ENCODE measurements around the gene KDELR1.

The KDELR1 gene

DNA sequence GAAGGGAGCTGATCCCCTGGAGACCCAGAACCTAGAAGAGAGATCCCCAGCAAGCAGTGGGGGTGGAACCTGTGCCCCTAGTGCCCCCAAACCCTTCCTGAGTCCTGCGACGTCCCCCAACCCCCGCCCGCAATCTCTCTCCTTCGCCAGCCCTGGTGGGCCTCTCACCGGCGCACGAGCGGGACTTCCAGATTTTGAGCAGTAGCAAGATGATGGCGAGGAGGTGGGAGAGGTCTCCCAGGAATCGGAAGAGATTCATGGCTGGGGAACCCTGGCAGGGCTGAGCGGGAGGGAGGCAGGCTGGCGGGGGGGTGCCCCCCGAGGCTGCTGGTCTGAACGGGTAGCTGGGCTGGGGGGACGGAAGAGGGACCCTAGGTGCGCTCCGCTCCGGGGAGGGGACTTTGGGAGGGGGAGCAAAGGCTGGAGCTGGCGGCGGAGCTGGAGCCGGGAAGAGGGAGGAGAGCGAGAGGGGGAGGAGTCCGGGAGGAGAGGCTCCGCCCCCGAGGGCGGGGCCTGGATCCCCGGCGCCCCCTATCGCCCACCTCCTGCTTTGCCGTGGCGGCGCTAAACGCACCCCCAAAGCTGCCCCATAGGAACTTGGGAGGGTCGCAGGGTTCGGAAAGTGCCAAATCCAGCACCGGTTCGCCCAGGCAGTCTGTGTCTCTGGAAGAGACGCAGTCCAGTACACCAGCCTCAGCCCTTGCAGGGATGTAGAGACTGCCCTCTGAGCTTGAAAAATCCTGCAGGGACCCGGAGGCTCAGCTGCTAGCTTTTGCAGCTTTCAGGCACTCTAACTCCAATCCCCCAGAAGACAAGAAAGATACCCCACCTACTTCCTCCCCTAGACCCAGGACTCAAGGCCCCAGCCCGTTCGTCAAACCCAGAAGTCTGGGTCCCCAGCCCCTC is at the start of gene KDELR1:
KDELR1 (minus strand) TSS at position 452 of the 906 bp plus-strand sequence; CDS start at position 259, 193 bp downstream.
- peak; percentile 93 for TF ChIP-seq CTCF (IDR thresholded peaks at IDR 0.05; ENCODE audit: low read depth, low read length)
- H3K4me3 ChIP-seq (replicated peaks in 1 of 2; ENCODE audit: low read depth in 2 of 2, low read length in 2 of 2) = peak within 1 kb of the TSS; percentile 96
- peak; percentile 77 to 83 for DNase-seq (ENCODE audit: low read depth in 2 of 2)

DNA sequence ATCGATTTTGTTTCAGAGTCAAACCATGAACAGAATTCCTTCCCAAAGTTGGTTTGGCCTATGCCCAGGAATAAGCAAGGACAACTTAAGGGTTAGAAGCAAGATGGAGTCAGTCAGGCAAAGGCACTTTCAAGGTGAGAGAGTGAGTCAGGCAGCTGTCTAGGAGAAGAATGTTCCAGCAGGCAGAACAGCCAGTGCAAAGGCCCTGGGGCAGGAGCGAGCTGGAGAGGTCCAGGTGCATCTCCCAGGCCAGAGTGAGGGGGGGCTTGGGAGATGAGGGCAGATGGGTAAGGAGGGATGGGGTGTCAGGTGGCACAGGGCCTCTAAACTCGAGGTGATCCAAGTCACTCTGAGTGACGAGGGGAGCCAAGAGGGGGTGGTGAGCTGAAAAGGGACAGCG is 45.2 kb upstream of the KDELR1 start:
- no peak for DNase-seq (ENCODE audit: low read depth in 2 of 2)
- TF ChIP-seq CTCF (IDR thresholded peaks at IDR 0.05; ENCODE audit: low read depth, low read length) = no peak
- no peak overlapping the region for H3K4me3 ChIP-seq (replicated peaks in 1 of 2; ENCODE audit: low read depth in 2 of 2, low read length in 2 of 2)

DNA sequence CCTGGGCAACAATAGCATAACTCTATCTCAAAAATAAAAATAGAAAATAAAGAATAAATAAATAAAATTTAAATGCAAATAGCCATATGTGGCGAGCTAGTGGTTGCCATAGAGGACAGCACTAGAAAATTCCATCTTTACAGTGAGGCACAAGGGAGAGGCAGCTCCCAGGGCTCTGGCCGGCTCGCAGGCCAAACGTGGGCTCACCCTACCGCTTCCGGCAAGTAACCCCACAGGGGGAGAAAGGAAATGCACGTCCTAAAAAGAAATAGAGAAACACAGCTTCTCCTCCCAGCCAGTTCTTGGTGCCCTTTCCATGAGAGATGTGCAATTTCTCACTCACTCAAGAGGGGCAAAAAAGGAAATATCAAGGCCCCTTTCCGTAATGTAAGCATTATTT is 42.0 kb upstream of the KDELR1 start:
- H3K4me3 ChIP-seq (replicated peaks in 1 of 2; ENCODE audit: low read depth in 2 of 2, low read length in 2 of 2) = no peak overlapping the region
- no peak for DNase-seq (ENCODE audit: low read depth in 2 of 2)
- peak; percentile 17 for TF ChIP-seq CTCF (IDR thresholded peaks at IDR 0.05; ENCODE audit: low read depth, low read length)

DNA sequence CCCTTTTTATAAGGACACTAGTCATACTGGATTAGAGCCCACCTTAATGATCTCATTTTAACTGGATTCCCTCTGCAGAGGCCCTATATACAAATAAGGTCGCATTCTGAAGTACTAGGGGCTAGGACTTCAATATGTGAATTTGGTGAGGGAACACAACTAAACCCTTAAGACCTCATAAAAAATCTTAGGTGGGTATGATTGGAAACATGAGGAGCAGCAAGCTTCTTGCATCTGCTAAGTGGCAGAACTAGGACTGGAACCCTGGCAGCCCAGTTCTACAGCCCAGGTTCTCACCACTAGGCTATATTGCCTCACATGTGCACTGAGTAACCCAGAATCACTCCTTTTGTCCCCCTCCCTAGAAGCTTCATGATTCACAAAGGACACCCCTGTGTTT is 37.3 kb upstream of the KDELR1 start:
- DNase-seq (ENCODE audit: low read depth in 2 of 2) = no peak
- TF ChIP-seq CTCF (IDR thresholded peaks at IDR 0.05; ENCODE audit: low read depth, low read length) = no peak
- no peak overlapping the region for H3K4me3 ChIP-seq (replicated peaks in 1 of 2; ENCODE audit: low read depth in 2 of 2, low read length in 2 of 2)

DNA sequence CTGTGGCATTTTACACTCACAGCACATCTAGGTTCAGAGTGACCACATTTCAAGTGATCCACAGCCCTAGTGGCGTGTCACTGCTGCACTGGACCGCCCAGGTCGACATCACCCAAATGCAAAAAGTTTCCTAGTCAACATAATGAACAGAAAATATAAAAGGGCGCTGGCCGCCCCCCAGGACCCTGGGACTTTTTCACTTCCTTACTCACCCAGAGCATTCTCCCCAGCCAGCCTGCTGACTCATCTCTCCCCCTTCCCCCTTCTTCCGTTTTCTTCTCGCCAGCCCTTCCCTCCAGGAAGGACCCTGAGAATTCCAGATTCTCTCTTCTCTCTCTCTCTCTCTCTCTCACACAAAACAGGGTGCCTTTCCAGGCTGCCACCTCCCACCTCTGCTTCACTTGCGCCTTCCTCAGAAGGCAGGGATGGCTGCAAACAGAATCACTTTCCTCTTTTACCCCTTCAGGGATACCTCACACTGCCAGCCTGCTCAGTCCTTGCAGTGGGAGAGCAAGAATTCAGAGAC is 33.4 kb upstream of the KDELR1 start:
- peak; percentile 68 to 75 for DNase-seq (ENCODE audit: low read depth in 2 of 2)
- TF ChIP-seq CTCF (IDR thresholded peaks at IDR 0.05; ENCODE audit: low read depth, low read length) = no peak
- no peak overlapping the region for H3K4me3 ChIP-seq (replicated peaks in 1 of 2; ENCODE audit: low read depth in 2 of 2, low read length in 2 of 2)

DNA sequence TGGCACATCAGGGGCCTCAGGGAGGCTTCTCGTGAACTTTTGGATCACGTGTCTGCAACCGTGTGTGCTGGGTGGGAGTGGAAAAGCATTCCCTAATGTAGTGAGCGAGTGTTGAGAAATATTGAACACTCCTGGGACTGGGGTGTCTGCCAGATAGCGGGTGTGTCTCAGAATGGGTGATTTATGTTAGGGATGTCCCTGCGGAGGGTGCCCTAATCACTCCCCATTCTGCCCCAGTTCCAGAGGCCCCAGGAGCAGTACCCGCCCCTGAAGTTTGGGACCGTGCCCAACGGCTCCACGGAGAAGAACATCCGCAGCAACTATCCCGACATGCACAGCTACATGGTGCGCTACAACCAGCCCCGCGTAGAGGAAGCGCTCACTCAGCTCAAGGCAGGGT is 30.2 kb upstream of the KDELR1 start:
- no peak overlapping the region for H3K4me3 ChIP-seq (replicated peaks in 1 of 2; ENCODE audit: low read depth in 2 of 2, low read length in 2 of 2)
- no peak for DNase-seq (ENCODE audit: low read depth in 2 of 2)
- no peak for TF ChIP-seq CTCF (IDR thresholded peaks at IDR 0.05; ENCODE audit: low read depth, low read length)
